GM12878 (cell line): ENCODE measurements around the gene SMOC1. TPM values are rescaled to one million over a fixed set of nuclear protein-coding genes. Genes with fewer than 3 reads are reported as not detected.

ENCODE experiments used
- ATAC-seq: fragments of 200-7000 bp; cut with Tn5 transposase; 3 replicates; pipeline ENCODE4 v1.9.1; 2020; ENCODE audit warnings: mild to moderate bottlenecking, moderate library complexity
- BruUV-seq: library from RNA; stranded (reverse); fragments of 400-500 nt; replicated peaks from 2 replicates; lab custom pipeline; 2021; lab: Mats Ljungman, UMichigan
- CTCF ChIA-PET: fragments of 300-600 bp; sonication (Branson Sonifier 250); formaldehyde crosslinking; extraction: SDS; loops from one replicate; lab custom pipeline; 2021; ENCODE audit warnings: inconsistent platforms; lab: Yijun Ruan, JAX
- POLR2A ChIA-PET: fragments of 350-600 bp; formaldehyde crosslinking; extraction: SDS; loops from one replicate; lab custom pipeline; 2021; ENCODE audit warnings: inconsistent platforms; lab: Charles Lee
- RAD21 ChIA-PET: fragments of 300-600 bp; sonication (Branson Sonifier 250); formaldehyde crosslinking; loops from one replicate; lab custom pipeline; 2023; ENCODE audit warnings: antibody characterized with exemption; ENCODE audit not compliant: unreplicated experiment; lab: Charles Lee
- SMC1A ChIA-PET: fragments of 300-600 bp; sonication (Branson Sonifier 250); formaldehyde crosslinking; loops from one replicate; lab custom pipeline; 2023; ENCODE audit not compliant: unreplicated experiment, uncharacterized antibody; lab: Charles Lee
- DNase-seq: peaks from one replicate; pipeline ENCODE4 v3.0.0-alpha.2; 2011; ENCODE audit warnings: low read depth, low spot score
- FAIRE-seq: peaks from 3 replicates; lab custom pipeline; 2011; peaks lifted over from hg19 to GRCh38; lab: Jason Lieb, UNC
- H2AFZ ChIP-seq: 2 replicates; pipeline ENCODE4 v1.6.0; 2011; ENCODE audit warnings: low read depth, low read length, control low read depth; ENCODE audit not compliant: control insufficient read depth
- H3K27ac ChIP-seq: 2 replicates; pipeline ENCODE4 v1.5.1; 2011; ENCODE audit warnings: control low read depth; ENCODE audit not compliant: control insufficient read depth, insufficient read depth
- H3K27me3 ChIP-seq, 2 experiments: replicated peaks in 1 of 2; 2 replicates each; pipeline versions ENCODE4 v1.6.0 to v1.6.1; 2011; ENCODE audit warnings: low read length in 1 of 2; ENCODE audit not compliant: control insufficient read depth in 2 of 2, insufficient read depth in 2 of 2
- H3K36me3 ChIP-seq, 2 experiments: 2 replicates each; pipeline ENCODE4 v1.5.1; 2011; ENCODE audit warnings: low read length in 1 of 2; ENCODE audit not compliant: control insufficient read depth in 2 of 2, insufficient read depth in 2 of 2
- H3K4me1 ChIP-seq: 2 replicates; pipeline ENCODE4 v1.6.1; 2011; ENCODE audit warnings: mild to moderate bottlenecking, low read length, moderate library complexity, mixed read lengths; ENCODE audit not compliant: control insufficient read depth, insufficient read depth
- H3K4me2 ChIP-seq: 2 replicates; pipeline ENCODE4 v1.6.0; 2011; ENCODE audit warnings: control low read depth; ENCODE audit not compliant: control insufficient read depth, insufficient read depth
- H3K4me3 ChIP-seq: fragments of 200-600 bp; sonication (generic); 2 replicates; pipeline ENCODE4 v1.5.1; 2016
- H3K79me2 ChIP-seq: 2 replicates; pipeline ENCODE4 v1.6.0; 2011; ENCODE audit warnings: low read length; ENCODE audit not compliant: control insufficient read depth, insufficient read depth
- H3K9ac ChIP-seq: 2 replicates; pipeline ENCODE4 v1.8.0; 2011; ENCODE audit warnings: low read length, control low read depth, mixed read lengths; ENCODE audit not compliant: control insufficient read depth, insufficient read depth
- H3K9me3 ChIP-seq: replicated peaks from 3 replicates; pipeline ENCODE4 v1.5.1; 2011; ENCODE audit warnings: mild to moderate bottlenecking, low read length; ENCODE audit not compliant: control insufficient read depth, insufficient read depth
- H4K20me1 ChIP-seq: 2 replicates; pipeline ENCODE4 v1.6.0; 2011; ENCODE audit not compliant: control insufficient read depth, insufficient read depth
- ASH2L ChIP-seq: fragments of 300-600, 200-600 bp; sonication (generic); IDR thresholded peaks from 2 replicates; pipeline ENCODE4 v1.6.1; 2017; ENCODE audit warnings: low read depth, mild to moderate bottlenecking, borderline replicate concordance
- CBX3 ChIP-seq: fragments of 200-600 bp; sonication (generic); IDR thresholded peaks from 2 replicates; pipeline ENCODE4 v1.6.1; 2016; ENCODE audit warnings: low read depth, borderline replicate concordance
- CEBPB ChIP-seq, 2 experiments: fragments of 150-350 bp in 1 of 2; IDR thresholded peaks; 2 replicates each; pipeline ENCODE4 v1.6.1; 2012 to 2014; ENCODE audit warnings: low read depth in 2 of 2, low read length in 2 of 2, borderline replicate concordance in 1 of 2, inconsistent platforms in 1 of 2
- CHD4 ChIP-seq: fragments of 200-600 bp; sonication (generic); IDR thresholded peaks from 2 replicates; pipeline ENCODE4 v1.6.1; 2016; ENCODE audit warnings: mild to moderate bottlenecking
- JUNB ChIP-seq: IDR thresholded peaks from 2 replicates; pipeline ENCODE4 v1.6.1; 2016; ENCODE audit warnings: antibody characterized with exemption, mild to moderate bottlenecking
- MAX ChIP-seq: IDR thresholded peaks from 2 replicates; pipeline ENCODE4 v1.6.1; 2012; ENCODE audit warnings: low read depth, low read length, improper control_type of control experiment
- NFYA ChIP-seq: IDR thresholded peaks from 2 replicates; pipeline ENCODE4 v1.6.1; 2011; ENCODE audit warnings: low read depth, mild to moderate bottlenecking, low read length, improper control_type of control experiment, borderline replicate concordance
- NR2C1 ChIP-seq: fragments of 450-650 bp; IDR thresholded peaks from 2 replicates; pipeline ENCODE4 v1.6.1; 2017; ENCODE audit warnings: antibody characterized with exemption, mild to moderate bottlenecking, moderate library complexity
- PAX5 ChIP-seq: IDR thresholded peaks from 2 replicates; pipeline ENCODE4 v1.6.1; 2011; ENCODE audit warnings: low read depth, low read length, borderline replicate concordance
- RFX5 ChIP-seq: IDR thresholded peaks from 2 replicates; pipeline ENCODE4 v1.6.1; 2011; ENCODE audit warnings: low read depth, low read length, improper control_type of control experiment
- SREBF2 ChIP-seq: IDR thresholded peaks from 2 replicates; pipeline ENCODE4 v1.6.1; 2012; ENCODE audit warnings: mild to moderate bottlenecking, low read length
- STAT3 ChIP-seq: IDR thresholded peaks from 2 replicates; pipeline ENCODE4 v1.6.1; 2011; ENCODE audit warnings: low read depth, low read length, improper control_type of control experiment
- TARDBP ChIP-seq: IDR thresholded peaks from 2 replicates; pipeline ENCODE4 v1.6.1; 2016; ENCODE audit warnings: borderline replicate concordance
- USF2 ChIP-seq: IDR thresholded peaks from 2 replicates; pipeline ENCODE4 v1.6.1; 2011; ENCODE audit warnings: low read depth, low read length, improper control_type of control experiment, borderline replicate concordance
- ZNF207 ChIP-seq: fragments of 450-650 bp; IDR thresholded peaks from 2 replicates; pipeline ENCODE4 v1.6.1; 2014; ENCODE audit warnings: antibody characterized with exemption, mild to moderate bottlenecking, borderline replicate concordance
- ZNF592 ChIP-seq: fragments of 450-650 bp; IDR thresholded peaks from 2 replicates; pipeline ENCODE4 v1.6.1; 2017; ENCODE audit warnings: mild to moderate bottlenecking, moderate library complexity
- WGBS: methylation state at CpG from one replicate; pipeline ENCODE4 v1.1.6; 2016; ENCODE audit warnings: low lambda C conversion rate; ENCODE audit not compliant: insufficient replicate concordance, insufficient coverage; ENCODE audit errors: missing lambda C conversion rate; 5-methylcytosine and 5-hydroxymethylcytosine counted together
- in situ Hi-C: fragments of 300-500 bp; cut with MboI; formaldehyde crosslinking; loops from 9 replicates; pipeline ENCODE4 v1.14.3; 2018; ENCODE audit warnings: mixed read lengths
- intact Hi-C: fragments of 100-400 bp; cut with micrococcal nuclease; formaldehyde crosslinking; loops from one replicate; pipeline ENCODE4 v1.14.2; 2022; ENCODE audit not compliant: unreplicated experiment
- polyA plus RNA-seq, 11 experiments: library from polyadenylated mRNA; depleted of rRNA in 4 of 11; unstranded in 6 of 11; stranded (reverse) in 5 of 11; fragments of >200 nt; fragmentation: Nextera tagmentation in 4 of 11; fragmentation: Illumina TruSeq in 1 of 11; extraction: Ambion mirVana in 4 of 11; extraction: Trizol in 1 of 11; gene quantifications; 1 replicate in 1 of 11; 2 replicates in 10 of 11; pipeline versions ENCODE4 v1.2.1 to v1.2.3, GENCODE V29; 2011 to 2016; ENCODE audit warnings: inconsistent platforms in 2 of 11, missing spikeins in 2 of 11, low read depth in 1 of 11
- total RNA-seq, 4 experiments: library from RNA; depleted of rRNA in 3 of 4; stranded (reverse); fragments of >200 nt in 3 of 4; fragmentation: Illumina TruSeq in 1 of 4; extraction: Trizol in 1 of 4; gene quantifications; 2 replicates each; pipeline versions ENCODE4 v1.2.1 to v1.2.3, GENCODE V29; 2013 to 2021

Gene SMOC1
- total and polyA plus RNA-seq, 10 of the 15 experiments (the other 5 are each of a cell fraction or from before 2014, with no cell fraction given) = 0.03 to 0.26 (median 0.14) TPM; not detected in 7

GRCh38 chr14:70043001-70043400 is 163.8 kb downstream of the SMOC1 start:
- ATAC-seq (no peak), DNase-seq (no peak), FAIRE-seq (no peak)
- ChIA-PET CTCF (no interaction called here), SMC1A (no interaction called here), RAD21 (no interaction called here), POLR2A (no interaction called here)
- H3K4me3 ChIP-seq = no peak overlapping the region
- H3K4me1 ChIP-seq = no peaks in the 10 kb centered on the region
- no peak overlapping the region for H2AFZ ChIP-seq
- no peaks in the 10 kb centered on the region for H3K79me2 ChIP-seq
- in situ Hi-C loops = no loop called here
- H3K27me3 ChIP-seq = no peaks in the 10 kb centered on the region
- 44% methylated on average over 2 of the region's 2 CpGs for WGBS
- H3K9ac ChIP-seq = no peak overlapping the region
- H3K4me2 ChIP-seq = no peak overlapping the region
- H4K20me1 ChIP-seq = no peaks in the 10 kb centered on the region
- no TSS peak for BruUV-seq
- no peaks in the 10 kb centered on the region for H3K36me3 ChIP-seq
- H3K27ac ChIP-seq = no peak overlapping the region
- intact Hi-C loops = loop anchor here (10.0 kb wide), 1 partner anchor 772 kb away; no protein-coding TSS in a partner anchor
- no peaks in the 10 kb centered on the region for H3K9me3 ChIP-seq
- TF ChIP-seq NFYA (no peak), USF2 (no peak), SREBF2 (no peak), CHD4 (no peak), ZNF207 (no peak), CBX3 (no peak), MAX (no peak), PAX5 (no peak), TARDBP (no peak), RFX5 (no peak), NR2C1 (no peak), STAT3 (no peak), ASH2L (no peak), CEBPB (IDR thresholded peaks at IDR 0.05; ENCODE audit: borderline replicate concordance in 1 of 2, low read depth in 2 of 2, low read length in 2 of 2) (no peak), JUNB (no peak), ZNF592 (no peak)
- TF ChIP-seq, all 136 proteins: peak for 0
